HG03060 (cell line): Measurements from ENCODE around the gene S100A9.

Experiments used
- ATAC-seq: cut with Tn5 transposase; IDR thresholded peaks from one replicate; pipeline ENCODE4 v1.9.1; 2021; ENCODE audit warnings: low read depth, moderate number of reproducible peaks; ENCODE audit not compliant: unreplicated experiment

Gene S100A9

GRCh38 chr1:153386500-153386901 is 28.8 kb downstream of the S100A9 start:
- no peak for ATAC-seq

GRCh38 chr1:153387001-153387400 is 29.3 kb downstream of the S100A9 start:
- ATAC-seq, result no peak

DNA sequence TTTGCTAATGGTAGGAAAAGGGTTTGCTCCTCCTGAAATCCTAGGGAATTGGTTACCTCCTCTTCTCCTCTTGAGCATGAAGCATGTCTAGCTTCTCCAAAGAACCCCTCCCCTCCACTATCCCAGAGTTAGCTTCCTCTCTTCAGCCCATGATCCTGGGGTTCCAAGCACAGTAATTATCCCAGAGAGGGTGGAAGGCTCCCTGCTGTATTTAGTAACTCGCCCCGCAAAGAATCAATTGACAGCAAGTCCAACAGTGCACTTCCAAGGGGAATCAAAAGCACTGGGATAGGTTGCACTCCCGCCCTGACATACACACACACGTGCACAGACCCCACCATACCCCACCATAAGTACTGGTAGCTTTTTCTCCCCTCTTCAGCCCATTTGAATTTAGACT is 30.1 kb downstream of the S100A9 start:
- ATAC-seq, result no peak

DNA sequence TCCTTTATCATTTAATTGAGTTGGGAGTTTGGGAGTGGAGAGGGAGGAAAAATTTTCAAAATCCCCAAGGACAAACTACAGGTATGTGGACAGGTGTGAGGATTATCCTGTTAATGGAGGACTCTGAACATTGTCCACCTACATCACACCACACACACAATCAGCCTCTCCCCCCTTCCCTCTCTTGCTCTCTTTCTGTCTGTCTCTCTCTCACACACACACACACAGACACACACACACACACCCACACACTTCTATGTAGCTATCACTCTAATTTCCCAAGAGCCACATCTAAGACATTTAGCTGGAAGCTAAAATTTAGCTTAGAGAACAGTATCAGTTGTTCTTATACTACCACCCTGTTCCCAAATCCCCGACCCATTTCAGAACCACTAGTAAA is 31.7 kb downstream of the S100A9 start:
- ATAC-seq, result no peak

DNA sequence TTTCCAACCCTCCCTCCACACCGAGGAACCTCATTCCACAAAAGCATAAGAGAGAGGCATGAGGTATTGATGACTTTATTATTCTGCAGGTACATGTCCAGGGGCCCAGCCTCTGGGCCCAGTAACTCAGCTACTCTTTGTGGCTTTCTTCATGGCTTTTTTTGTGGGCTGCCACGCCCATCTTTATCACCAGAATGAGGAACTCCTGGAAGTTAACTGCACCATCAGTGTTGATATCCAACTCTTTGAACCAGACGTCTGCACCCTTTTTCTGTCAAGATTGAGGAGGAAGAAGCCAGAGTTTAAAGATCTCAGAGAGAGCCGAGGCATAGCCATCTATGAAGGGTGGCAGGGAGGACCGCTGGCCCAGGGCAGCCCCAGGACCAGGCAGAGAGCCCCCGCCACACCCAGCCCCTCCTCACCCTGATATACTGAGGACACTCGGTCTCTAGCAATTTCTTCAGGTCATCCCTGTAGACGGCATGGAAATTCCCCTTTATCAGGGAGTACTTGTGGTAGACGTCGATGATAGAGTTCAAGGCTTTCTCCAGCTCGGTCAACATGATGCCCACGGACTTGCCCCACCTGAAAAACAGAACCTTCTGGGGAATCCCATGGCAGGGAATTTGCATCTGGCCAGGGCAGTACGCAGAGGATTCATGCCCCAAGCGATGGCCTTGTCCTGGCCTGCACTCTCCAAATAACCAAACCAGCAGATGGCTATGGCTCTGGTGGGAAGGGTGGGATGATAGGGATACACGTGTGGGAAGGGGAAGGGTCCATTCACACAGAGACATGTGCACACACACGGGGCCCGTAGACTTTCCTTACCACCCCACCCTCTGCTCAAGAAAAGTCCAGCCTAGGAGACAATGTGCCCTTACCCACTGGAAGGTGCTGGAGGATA is 32.6 kb downstream of the S100A9 start:
- no peak for ATAC-seq

- no peak for ATAC-seq
These were observed 33.5 kb downstream of the S100A9 start, which contains the start of gene S100A8 for GRCh38 chr1:153390938-153391710. TSS of gene S100A8 (minus strand) at chr1:153391073. CDS start at chr1:153390535, 538 bp downstream.

- no peak for ATAC-seq
These were observed 34.6 kb downstream of the S100A9 start for GRCh38 chr1:153392258-153392657.

- ATAC-seq, result no peak
These were observed 35.2 kb downstream of the S100A9 start for GRCh38 chr1:153392822-153393221.

- ATAC-seq, result no peak
These were observed 36.3 kb downstream of the S100A9 start for GRCh38 chr1:153393926-153394325.

DNA sequence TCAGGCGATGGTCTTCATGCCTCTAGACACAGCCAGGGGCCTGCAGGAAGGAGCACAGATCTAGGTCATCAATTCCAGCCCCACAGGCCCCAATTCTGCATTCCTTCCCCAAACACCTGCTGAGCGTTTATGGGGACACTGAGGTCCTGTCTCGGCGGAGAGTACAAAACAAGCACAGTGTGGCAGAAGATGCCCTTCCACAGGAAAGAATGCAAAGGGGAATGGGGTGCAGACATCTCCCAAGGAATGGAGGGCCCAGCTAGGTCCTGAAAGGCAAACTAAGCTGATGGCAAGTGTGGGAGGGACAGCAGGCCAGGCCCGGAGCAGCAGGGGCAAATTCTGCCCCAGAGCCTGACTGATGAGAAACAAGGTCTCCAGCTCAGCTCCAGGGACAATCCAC is 36.7 kb downstream of the S100A9 start:
- ATAC-seq, result no peak

GRCh38 chr1:153395136-153395685 is 37.6 kb downstream of the S100A9 start:
- no peak for ATAC-seq

GRCh38 chr1:153395776-153396175 is 38.1 kb downstream of the S100A9 start:
- no peak for ATAC-seq

DNA sequence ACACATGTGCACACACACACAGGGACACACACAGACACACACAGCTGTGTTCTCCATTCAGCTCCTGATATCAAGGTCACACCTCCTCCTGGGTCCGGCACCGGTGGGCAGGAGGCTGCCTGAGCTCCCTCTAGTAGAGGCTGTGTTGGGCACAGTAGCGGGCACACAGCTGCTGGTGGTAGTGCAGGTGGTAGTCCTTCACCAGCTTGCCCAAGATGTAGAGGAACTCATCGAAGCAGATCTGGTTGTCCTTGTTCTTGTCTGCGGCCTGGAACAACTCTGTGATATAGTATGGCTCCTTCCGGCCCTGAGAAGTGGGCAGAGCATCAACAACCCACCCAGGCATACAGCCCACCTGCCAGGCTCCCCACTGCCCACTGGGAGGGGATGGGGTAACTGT is 38.8 kb downstream of the S100A9 start:
- no peak for ATAC-seq

- ATAC-seq, result no peak
These were observed 39.6 kb downstream of the S100A9 start for GRCh38 chr1:153397051-153397923.

DNA sequence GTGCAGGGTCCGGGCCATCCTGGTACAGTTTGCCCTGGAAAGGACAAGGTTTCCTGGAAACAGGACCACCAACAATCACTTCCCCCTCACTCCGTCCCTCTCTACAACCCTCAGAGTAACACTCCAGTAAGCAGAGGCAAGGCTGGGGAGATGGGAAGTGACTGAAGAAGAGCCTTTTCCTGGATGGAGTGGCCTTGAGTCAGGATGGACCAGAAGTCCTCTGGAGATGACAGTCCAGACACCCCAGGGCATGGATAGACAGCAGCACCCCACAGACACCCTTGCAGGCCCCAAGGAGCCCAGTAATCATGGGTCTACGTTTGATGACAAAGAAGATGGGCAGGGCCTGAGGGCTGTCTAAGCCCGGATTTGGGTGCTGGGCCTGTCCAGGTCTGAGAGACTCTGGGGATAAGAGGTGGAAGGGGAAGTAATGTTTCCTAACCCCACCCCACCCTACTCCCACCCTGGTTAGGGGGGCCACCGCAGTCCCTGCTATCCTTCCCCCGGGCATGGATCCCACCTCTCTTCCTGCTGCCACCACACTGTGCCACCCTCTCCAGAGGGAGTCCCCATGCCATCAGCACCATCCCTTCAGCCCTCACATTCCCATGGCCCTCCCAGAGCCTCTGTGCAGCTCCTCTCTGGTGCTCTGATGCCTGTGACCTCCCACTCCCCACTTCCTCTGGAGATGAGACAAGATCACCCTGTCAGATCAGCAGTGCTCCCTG is 40.4 kb downstream of the S100A9 start:
- no peak for ATAC-seq

- no peak for ATAC-seq
These were observed 41.9 kb downstream of the S100A9 start for GRCh38 chr1:153399401-153400055.

- no peak for ATAC-seq
These were observed 42.6 kb downstream of the S100A9 start for GRCh38 chr1:153400244-153400643.

DNA sequence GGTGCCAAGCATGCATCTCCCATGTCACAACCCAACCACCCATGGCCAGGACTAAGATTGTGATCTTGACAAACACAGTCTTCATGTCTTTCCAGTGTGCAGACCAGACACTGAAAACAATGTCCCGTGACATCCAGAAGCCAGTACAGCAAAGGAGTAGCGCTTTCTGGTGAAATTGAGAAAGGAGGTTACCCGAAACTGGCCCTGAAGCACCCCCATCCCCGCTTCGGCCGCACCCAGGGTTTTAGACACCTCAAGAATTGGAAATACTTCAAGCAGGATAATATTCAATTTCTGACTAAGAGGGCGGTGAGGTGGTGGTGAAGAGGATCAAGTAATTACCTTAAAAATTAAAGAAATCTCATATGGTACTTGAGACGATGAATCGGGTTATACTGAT is 43.8 kb downstream of the S100A9 start:
- no peak for ATAC-seq

GRCh38 chr1:153402226-153402625 is 44.6 kb downstream of the S100A9 start:
- no peak for ATAC-seq
